Activated CD8-positive, alpha-beta T cell treated with anti-CD3 and anti-CD28 coated beads, Interleukin-2, amount 10 ng/mL, durations not matched to agents 7 days and 5 days (primary cell): ENCODE results near the gene PNKD. TPM values are rescaled to one million over a fixed set of nuclear protein-coding genes. Genes with fewer than 3 reads are reported as not detected.
A peak's percentile ranks its signal among the peaks of the same experiment; 100 is the strongest.

Source experiments
- ATAC-seq: fragments of 150-1000 bp; cut with Tn5 transposase; one replicate; pipeline ENCODE4 v1.10.0; 2021; ENCODE audit warnings: moderate library complexity
- CTCF ChIA-PET: fragments of 350-600 bp; sonication (Branson Sonifier 250); formaldehyde crosslinking; loops from one replicate; lab custom pipeline; 2021; ENCODE audit warnings: antibody characterized with exemption; lab: Charles Lee
- POLR2A ChIA-PET: fragments of 350-600 bp; sonication (Branson Sonifier 250); formaldehyde crosslinking; loops from one replicate; lab custom pipeline; 2021; ENCODE audit warnings: antibody characterized with exemption; lab: Charles Lee
- DNase-seq: peaks from one replicate; pipeline ENCODE4 v3.0.0-alpha.2; 2020
- H3K27ac Mint-ChIP-seq: one replicate; pipeline ENCODE4 v1.8.0; 2021; ENCODE audit warnings: mild to moderate bottlenecking, mixed read lengths
- H3K27me3 Mint-ChIP-seq: one replicate; pipeline ENCODE4 v1.8.0; 2021; ENCODE audit warnings: low read depth, mixed read lengths
- H3K36me3 Mint-ChIP-seq: one replicate; pipeline ENCODE4 v1.8.0; 2021; ENCODE audit warnings: low read depth, mixed read lengths
- H3K4me1 Mint-ChIP-seq: one replicate; pipeline ENCODE4 v1.8.0; 2021; ENCODE audit warnings: low read depth, mixed read lengths
- H3K4me3 Mint-ChIP-seq: one replicate; pipeline ENCODE4 v1.8.0; 2021; ENCODE audit warnings: mild to moderate bottlenecking, mixed read lengths
- H3K9me3 Mint-ChIP-seq: one replicate; pipeline ENCODE4 v1.8.0; 2022; ENCODE audit warnings: mixed read lengths; ENCODE audit not compliant: insufficient read depth
- total RNA-seq, 2 experiments: library from RNA; stranded (reverse); gene quantifications; one replicate each; pipeline ENCODE4 v1.2.3, GENCODE V29; 2021

Gene PNKD
- total RNA-seq, 2 experiments from 2014 or later: 36.7 to 37.6 TPM

GRCh38 chr2:218354850-218355443, 84.6 kb downstream of the PNKD start:
- no peak overlapping the region for H3K27ac Mint-ChIP-seq
- H3K9me3 Mint-ChIP-seq: peaks cover 16% of the 10 kb centered on the region
- CTCF ChIA-PET: interaction anchor here (1.3 to 5.8 kb wide), 4 partner anchors 33 to 83 kb away, joined by 3 to 62 read pairs (median 14); no protein-coding TSS in a partner anchor
- ATAC-seq: no peak
- no peak for DNase-seq
- no peaks in the 10 kb centered on the region for H3K4me1 Mint-ChIP-seq
- peaks cover 6% of the 10 kb centered on the region for H3K27me3 Mint-ChIP-seq
- H3K36me3 Mint-ChIP-seq: no peaks in the 10 kb centered on the region
- POLR2A ChIA-PET: no interaction called here
- no peak overlapping the region for H3K4me3 Mint-ChIP-seq

GRCh38 chr2:218357236-218358177, 87.2 kb downstream of the PNKD start:
- ChIA-PET POLR2A (no interaction called here), CTCF (interaction anchor here (0.6 to 5.8 kb wide), 19 partner anchors 10 to 105 kb away, joined by 3 to 62 read pairs (median 6); no protein-coding TSS in a partner anchor)
- ATAC-seq (no peak), DNase-seq (no peak)
- H3K27ac Mint-ChIP-seq: peak overlapping the region; percentile 66
- H3K4me3 Mint-ChIP-seq: no peak overlapping the region
- peaks cover under 1% of the 10 kb centered on the region for H3K9me3 Mint-ChIP-seq
- peaks cover 6% of the 10 kb centered on the region for H3K27me3 Mint-ChIP-seq
- H3K4me1 Mint-ChIP-seq: peaks cover 2% of the 10 kb centered on the region
- H3K36me3 Mint-ChIP-seq: no peaks in the 10 kb centered on the region

GRCh38 chr2:218360453-218360852, 90.1 kb downstream of the PNKD start:
- peaks cover 5% of the 10 kb centered on the region for H3K27me3 Mint-ChIP-seq
- ChIA-PET POLR2A (no interaction called here), CTCF (no interaction called here)
- ATAC-seq: no peak
- peaks cover 6% of the 10 kb centered on the region for H3K4me1 Mint-ChIP-seq
- no peak for DNase-seq
- no peak overlapping the region for H3K27ac Mint-ChIP-seq
- no peak overlapping the region for H3K4me3 Mint-ChIP-seq
- H3K36me3 Mint-ChIP-seq: no peaks in the 10 kb centered on the region
- no peaks in the 10 kb centered on the region for H3K9me3 Mint-ChIP-seq

- Mint-ChIP-seq H3K27ac (peak overlapping the region; percentile 67), H3K4me1 (peaks cover 18% of the 10 kb centered on the region), H3K9me3 (no peaks in the 10 kb centered on the region), H3K27me3 (peaks cover 5% of the 10 kb centered on the region), H3K36me3 (no peaks in the 10 kb centered on the region), H3K4me3 (no peak overlapping the region)
- ChIA-PET CTCF (interaction anchor here (0.6 to 0.9 kb wide), 2 partner anchors 34 to 91 kb away, joined by 3 read pairs; no protein-coding TSS in a partner anchor), POLR2A (interaction anchor here (0.6 kb wide), 1 partner anchor 12 kb away, joined by 3 read pairs; no protein-coding TSS in a partner anchor)
- DNase-seq (no peak), ATAC-seq (no peak)
Measured at GRCh38 chr2:218362606-218363005, 92.3 kb downstream of the PNKD start.

- ATAC-seq (no peak), DNase-seq (no peak)
- Mint-ChIP-seq H3K27me3 (peaks cover 8% of the 10 kb centered on the region), H3K4me3 (no peak overlapping the region), H3K36me3 (peaks cover 2% of the 10 kb centered on the region), H3K27ac (no peak overlapping the region), H3K4me1 (peaks cover 27% of the 10 kb centered on the region), H3K9me3 (no peaks in the 10 kb centered on the region)
- CTCF ChIA-PET: no interaction called here
- POLR2A ChIA-PET: interaction anchor here (0.6 kb wide), 1 partner anchor 25 kb away, joined by 4 read pairs; no protein-coding TSS in a partner anchor
Measured at GRCh38 chr2:218363736-218364135, 93.4 kb downstream of the PNKD start.

GRCh38 chr2:218364196-218364595, 93.9 kb downstream of the PNKD start:
- Mint-ChIP-seq H3K36me3 (peaks cover 2% of the 10 kb centered on the region), H3K27me3 (peaks cover 10% of the 10 kb centered on the region), H3K9me3 (no peaks in the 10 kb centered on the region), H3K4me1 (peaks cover 31% of the 10 kb centered on the region), H3K4me3 (no peak overlapping the region), H3K27ac (no peak overlapping the region)
- ATAC-seq (no peak), DNase-seq (no peak)
- CTCF ChIA-PET: no interaction called here
- POLR2A ChIA-PET: no interaction called here

GRCh38 chr2:218366621-218367414, 96.5 kb downstream of the PNKD start:
- H3K27me3 Mint-ChIP-seq: peaks cover 16% of the 10 kb centered on the region
- peak overlapping the region; percentile 75 for H3K27ac Mint-ChIP-seq
- ChIA-PET POLR2A (interaction anchor here (1.0 to 1.6 kb wide), 2 partner anchors 11 to 30 kb away, joined by 3 to 5 read pairs; no protein-coding TSS in a partner anchor), CTCF (interaction anchor here (0.9 to 1.5 kb wide), 4 partner anchors 8 to 94 kb away, joined by 3 to 7 read pairs (median 4); partner anchors contain the start of gene CATIP)
- H3K4me3 Mint-ChIP-seq: peak overlapping the region; percentile 78
- DNase-seq: no peak
- H3K4me1 Mint-ChIP-seq: peaks cover 36% of the 10 kb centered on the region
- H3K36me3 Mint-ChIP-seq: peaks cover 2% of the 10 kb centered on the region
- no peak for ATAC-seq
- no peaks in the 10 kb centered on the region for H3K9me3 Mint-ChIP-seq

- peak overlapping the region; percentile 78 for H3K4me3 Mint-ChIP-seq
- CTCF ChIA-PET: interaction anchor here (0.6 to 1.5 kb wide), 5 partner anchors 9 to 94 kb away, joined by 3 to 7 read pairs (median 3); partner anchors contain the start of gene CATIP
- peaks cover 16% of the 10 kb centered on the region for H3K27me3 Mint-ChIP-seq
- peak; percentile 96 for ATAC-seq
- H3K27ac Mint-ChIP-seq: peak overlapping the region; percentile 75
- H3K36me3 Mint-ChIP-seq: peaks cover 2% of the 10 kb centered on the region
- H3K9me3 Mint-ChIP-seq: no peaks in the 10 kb centered on the region
- POLR2A ChIA-PET: interaction anchor here (1.0 to 1.6 kb wide), 2 partner anchors 10 to 29 kb away, joined by 3 to 5 read pairs; no protein-coding TSS in a partner anchor
- DNase-seq: peak; percentile 80
- H3K4me1 Mint-ChIP-seq: peaks cover 36% of the 10 kb centered on the region
Measured at GRCh38 chr2:218367415-218368149, 97.3 kb downstream of the PNKD start.

- Mint-ChIP-seq H3K9me3 (no peaks in the 10 kb centered on the region), H3K27ac (peak overlapping the region; percentile 75), H3K36me3 (peaks cover 2% of the 10 kb centered on the region), H3K4me1 (peaks cover 33% of the 10 kb centered on the region), H3K27me3 (peaks cover 12% of the 10 kb centered on the region), H3K4me3 (peak overlapping the region; percentile 78)
- ATAC-seq: no peak
- DNase-seq: no peak
- ChIA-PET CTCF (interaction anchor here (0.6 to 2.9 kb wide), 6 partner anchors 10 to 95 kb away, joined by 3 to 7 read pairs (median 4); partner anchors contain the start of gene CATIP), POLR2A (interaction anchor here (0.7 to 1.6 kb wide), 3 partner anchors 9 to 82 kb away, joined by 3 to 5 read pairs (median 3); no protein-coding TSS in a partner anchor)
Measured at GRCh38 chr2:218368150-218368528, 97.8 kb downstream of the PNKD start.

- ChIA-PET CTCF (interaction anchor here (1.3 to 2.9 kb wide), 3 partner anchors 12 to 76 kb away, joined by 3 to 7 read pairs (median 5); partner anchors contain the start of genes CATIP and TMBIM1), POLR2A (interaction anchor here (0.7 kb wide), 1 partner anchor 83 kb away, joined by 3 read pairs; no protein-coding TSS in a partner anchor)
- no peak for DNase-seq
- no peak overlapping the region for H3K4me3 Mint-ChIP-seq
- H3K36me3 Mint-ChIP-seq: peaks cover 2% of the 10 kb centered on the region
- H3K4me1 Mint-ChIP-seq: peaks cover 33% of the 10 kb centered on the region
- no peak overlapping the region for H3K27ac Mint-ChIP-seq
- peaks cover 12% of the 10 kb centered on the region for H3K27me3 Mint-ChIP-seq
- H3K9me3 Mint-ChIP-seq: no peaks in the 10 kb centered on the region
- no peak for ATAC-seq
Measured at GRCh38 chr2:218368621-218369153, 98.4 kb downstream of the PNKD start.
